HCT116 (cell line): ENCODE results near the gene TNFRSF6B. TPM values are rescaled to one million over a fixed set of nuclear protein-coding genes. Genes with fewer than 3 reads are reported as not detected.

Source experiments
- ATAC-seq: fragments of 200-7000 bp; cut with Tn5 transposase; 2 replicates; pipeline ENCODE4 v1.9.1; 2020; ENCODE audit warnings: mild to moderate bottlenecking, moderate library complexity
- BruUV-seq: library from RNA; stranded (reverse); fragments of 400-500 nt; replicated peaks from 2 replicates; lab custom pipeline; 2021; lab: Mats Ljungman, UMichigan
- CTCF ChIA-PET: fragments of 300-600 bp; sonication (Branson Sonifier 250); formaldehyde crosslinking; loops from one replicate; lab custom pipeline; 2021; ENCODE audit warnings: antibody characterized with exemption; lab: Charles Lee
- POLR2A ChIA-PET: fragments of 300-600, 350-600 bp; sonication (Branson Sonifier 250); formaldehyde crosslinking; loops from one replicate; lab custom pipeline; 2021; ENCODE audit warnings: antibody characterized with exemption; lab: Charles Lee
- RAD21 ChIA-PET, 2 experiments: fragments of 300-600 bp; sonication (Branson Sonifier 250); formaldehyde crosslinking; loops; one replicate each; lab custom pipeline; 2023; ENCODE audit warnings: low total read pairs in 2 of 2; ENCODE audit not compliant: uncharacterized antibody in 2 of 2, unreplicated experiment in 2 of 2, low non-redundant PET in 1 of 2; lab: Charles Lee
- DNase-seq: peaks from one replicate; pipeline ENCODE4 v3.0.0-alpha.2; 2010; ENCODE audit warnings: low read depth, low spot score
- H2AFZ ChIP-seq: fragments of 200-600 bp; shearing (Covaris generic), sonication (generic); 2 replicates; pipeline ENCODE4 v1.6.1; 2017; ENCODE audit warnings: low read depth, mixed run types, mixed read lengths, antibody characterized with exemption, low read length; ENCODE audit not compliant: poor library complexity, severe bottlenecking
- H3K27ac ChIP-seq: 2 replicates; pipeline ENCODE4 v1.5.1; 2012; ENCODE audit warnings: low read depth, low read length
- H3K27me3 ChIP-seq: fragments of 200-600 bp; sonication (generic); 2 replicates; pipeline ENCODE4 v1.6.1; 2016; ENCODE audit warnings: mixed run types, low read length, mixed read lengths; ENCODE audit not compliant: insufficient read depth
- H3K36me3 ChIP-seq, 2 experiments: fragments of 200-500 bp in 1 of 2; fragments of 200-600 bp in 1 of 2; sonication (Bioruptor generic) in 1 of 2; sonication (generic) in 1 of 2; 2 replicates each; pipeline versions ENCODE4 v1.5.1 to v1.6.1; 2014 to 2016; ENCODE audit warnings: low read length in 2 of 2, inconsistent platforms in 1 of 2, mixed read lengths in 1 of 2, mixed run types in 1 of 2; ENCODE audit not compliant: insufficient read depth in 2 of 2, control insufficient read depth in 1 of 2
- H3K4me1 ChIP-seq, 2 experiments: fragments of 200-600 bp in 1 of 2; sonication (generic) in 1 of 2; 2 replicates each; pipeline versions ENCODE4 v1.5.1 to v1.6.1; 2012 to 2017; ENCODE audit warnings: low read length in 2 of 2, inconsistent platforms in 1 of 2, mild to moderate bottlenecking in 1 of 2, mixed read lengths in 1 of 2, mixed run types in 1 of 2, moderate library complexity in 1 of 2; ENCODE audit not compliant: insufficient read depth in 2 of 2, control insufficient read depth in 1 of 2
- H3K4me2 ChIP-seq: fragments of 200-600 bp; sonication (generic); 2 replicates; pipeline ENCODE4 v1.6.1; 2017; ENCODE audit warnings: mixed run types, low read length, mixed read lengths
- H3K4me3 ChIP-seq, 2 experiments: fragments of 200-600 bp in 1 of 2; sonication (generic) in 1 of 2; replicated peaks in 1 of 2; 2 replicates each; pipeline ENCODE4 v1.5.1; 2011 to 2016; ENCODE audit warnings: low read length in 2 of 2, control low read depth in 1 of 2, low read depth in 1 of 2, mild to moderate bottlenecking in 1 of 2, mixed read lengths in 1 of 2, mixed run types in 1 of 2
- H3K79me2 ChIP-seq: fragments of 200-600 bp; sonication (generic); 2 replicates; pipeline ENCODE4 v1.6.1; 2017; ENCODE audit warnings: mild to moderate bottlenecking, mixed run types, low read length, moderate library complexity, mixed read lengths; ENCODE audit not compliant: insufficient read depth
- H3K9ac ChIP-seq: fragments of 200-600 bp; sonication (generic); 2 replicates; pipeline ENCODE4 v1.6.1; 2016; ENCODE audit warnings: low read length, mixed read lengths
- H3K9me2 ChIP-seq: fragments of 200-600 bp; sonication (generic), shearing (Covaris generic); 2 replicates; pipeline ENCODE4 v1.6.1; 2017; ENCODE audit warnings: mixed run types, mild to moderate bottlenecking, moderate library complexity; ENCODE audit not compliant: insufficient read depth
- H3K9me3 ChIP-seq, 2 experiments: fragments of 200-500 bp in 1 of 2; fragments of 200-600 bp in 1 of 2; sonication (Bioruptor generic) in 1 of 2; sonication (generic) in 1 of 2; 2 replicates each; pipeline ENCODE4 v1.6.1; 2014 to 2017; ENCODE audit warnings: low read length in 2 of 2, mixed read lengths in 2 of 2, inconsistent platforms in 1 of 2, low read depth in 1 of 2, mild to moderate bottlenecking in 1 of 2, mixed run types in 1 of 2, moderate library complexity in 1 of 2; ENCODE audit not compliant: control insufficient read depth in 1 of 2, insufficient read depth in 1 of 2
- H4K20me1 ChIP-seq: fragments of 200-600 bp; sonication (generic), shearing (Covaris generic); 2 replicates; pipeline ENCODE4 v1.6.1; 2017; ENCODE audit warnings: mixed run types, mild to moderate bottlenecking, moderate library complexity; ENCODE audit not compliant: insufficient read depth
- CBX3 ChIP-seq: IDR thresholded peaks from 2 replicates; pipeline ENCODE4 v1.6.1; 2012; ENCODE audit warnings: low read depth
- EGR1 ChIP-seq: IDR thresholded peaks from 2 replicates; pipeline ENCODE4 v1.6.1; 2012; ENCODE audit warnings: low read depth
- ELF1 ChIP-seq: IDR thresholded peaks from 2 replicates; pipeline ENCODE4 v1.6.1; 2012; ENCODE audit warnings: low read depth, borderline replicate concordance
- EZH2 ChIP-seq: fragments of 200-600 bp; sonication (generic); IDR thresholded peaks from 2 replicates; pipeline ENCODE4 v1.6.1; 2017; ENCODE audit warnings: antibody characterized with exemption, mixed run types
- EZH2phosphoT487 ChIP-seq: fragments of 200-600 bp; IDR thresholded peaks from 2 replicates; pipeline ENCODE4 v1.6.1; 2018; ENCODE audit warnings: antibody characterized with exemption, borderline replicate concordance
- FOSL1 ChIP-seq: IDR thresholded peaks from 2 replicates; pipeline ENCODE4 v1.6.1; 2012; ENCODE audit warnings: low read depth
- JUND ChIP-seq: IDR thresholded peaks from 2 replicates; pipeline ENCODE4 v1.6.1; 2012
- SIN3A ChIP-seq: IDR thresholded peaks from 2 replicates; pipeline ENCODE4 v1.6.1; 2012; ENCODE audit warnings: low read depth
- SP1 ChIP-seq: IDR thresholded peaks from 2 replicates; pipeline ENCODE4 v1.6.1; 2012; ENCODE audit warnings: low read depth
- SRF ChIP-seq: IDR thresholded peaks from 2 replicates; pipeline ENCODE4 v1.6.1; 2012; ENCODE audit warnings: low read depth
- ZFX ChIP-seq: fragments of 450-650 bp; IDR thresholded peaks from 2 replicates; pipeline ENCODE4 v1.6.1; 2017
- ZNF274 ChIP-seq: fragments of 200-500 bp; sonication (Bioruptor generic); IDR thresholded peaks from 2 replicates; pipeline ENCODE4 v1.6.1; 2014; ENCODE audit warnings: mild to moderate bottlenecking, low read depth, low read length, inconsistent platforms
- intact Hi-C: fragments of 100-400 bp; cut with micrococcal nuclease; formaldehyde crosslinking; loops from 2 replicates; pipeline ENCODE4 v1.10.0; 2022
- total RNA-seq: library from RNA; stranded (reverse); gene quantifications from one replicate; pipeline ENCODE4 v1.2.1, GENCODE V29; 2021; ENCODE audit not compliant: unreplicated experiment
- TF ChIP-seq, protein P1 (sequence below), 3 experiments: fragments of 200-600 bp in 1 of 3; sonication (generic) in 1 of 3; IDR thresholded peaks in 2 of 3; conservative IDR thresholded peaks in 1 of 3; 2 replicates each; pipeline ENCODE4 v1.5.1; 2012 to 2017; ENCODE audit warnings: low read depth in 2 of 3, low read length in 2 of 3, antibody characterized with exemption in 1 of 3, borderline replicate concordance in 1 of 3, control low read depth in 1 of 3, mild to moderate bottlenecking in 1 of 3, mixed read lengths in 1 of 3, mixed run types in 1 of 3, moderate library complexity in 1 of 3; ENCODE audit not compliant: insufficient read depth in 1 of 3
- TF ChIP-seq, protein P2 (sequence below): IDR thresholded peaks from 2 replicates; pipeline ENCODE4 v1.6.1; 2012
- TF ChIP-seq, protein P3 (sequence below): IDR thresholded peaks from 2 replicates; pipeline ENCODE4 v1.6.1; 2012; ENCODE audit warnings: low read depth
- TF ChIP-seq, protein P4 (sequence below): IDR thresholded peaks from 2 replicates; pipeline ENCODE4 v1.6.1; 2012

Gene TNFRSF6B
- total RNA-seq, 1 experiment from 2014 or later, result 147 TPM

DNA sequence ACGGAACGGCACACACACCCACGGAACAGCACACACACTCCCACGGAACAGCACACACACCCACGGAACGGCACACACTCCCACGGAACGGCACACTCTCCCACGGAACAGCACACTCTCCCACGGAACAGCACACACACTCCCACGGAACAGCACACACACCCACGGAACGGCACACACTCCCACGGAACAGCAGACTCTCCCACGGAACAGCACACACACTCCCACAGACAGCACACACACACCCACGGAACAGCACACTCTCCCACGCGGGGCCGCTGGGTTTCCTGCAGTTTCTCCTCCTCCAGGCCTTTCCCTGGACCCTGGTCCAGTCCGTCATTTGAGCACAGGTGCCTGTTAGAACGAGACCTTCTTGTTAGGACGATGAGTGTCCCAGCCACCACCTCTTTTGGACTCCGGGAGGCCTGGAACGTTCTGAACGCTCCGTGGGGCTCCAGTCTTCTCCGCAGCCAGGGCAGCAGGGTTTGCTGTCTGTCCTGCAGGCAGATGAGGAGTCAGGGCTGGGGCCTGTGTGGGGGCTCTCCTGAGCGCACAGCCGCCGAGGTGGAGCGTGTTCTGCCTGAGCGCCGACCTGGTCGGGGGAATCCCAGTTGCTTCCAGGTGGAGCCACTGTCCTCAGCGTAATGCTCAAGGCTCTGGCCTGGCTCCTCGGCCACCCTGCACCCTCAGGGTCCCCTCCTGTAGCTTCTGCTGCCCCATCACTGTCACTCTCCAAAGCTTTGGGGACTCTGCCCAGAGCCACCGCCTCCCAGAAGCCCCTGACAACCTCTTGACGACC lies 17.6 kb upstream of the TNFRSF6B start:
- no peak overlapping the region for H3K4me2 ChIP-seq
- no peak overlapping the region; the same call in 1 of the 2 replicates for H3K27ac ChIP-seq
- RAD21 ChIA-PET, result no interaction called here
- BruUV-seq, result no TSS peak
- TF ChIP-seq FOSL1 (no peak), ZFX (no peak), ZNF274 (no peak), SP1 (no peak), CBX3 (no peak), EGR1 (no peak), ELF1 (no peak), EZH2 (no peak), SRF (no peak), EZH2phosphoT487 (no peak), SIN3A (no peak), JUND (no peak)
- TF ChIP-seq, protein P1, sequence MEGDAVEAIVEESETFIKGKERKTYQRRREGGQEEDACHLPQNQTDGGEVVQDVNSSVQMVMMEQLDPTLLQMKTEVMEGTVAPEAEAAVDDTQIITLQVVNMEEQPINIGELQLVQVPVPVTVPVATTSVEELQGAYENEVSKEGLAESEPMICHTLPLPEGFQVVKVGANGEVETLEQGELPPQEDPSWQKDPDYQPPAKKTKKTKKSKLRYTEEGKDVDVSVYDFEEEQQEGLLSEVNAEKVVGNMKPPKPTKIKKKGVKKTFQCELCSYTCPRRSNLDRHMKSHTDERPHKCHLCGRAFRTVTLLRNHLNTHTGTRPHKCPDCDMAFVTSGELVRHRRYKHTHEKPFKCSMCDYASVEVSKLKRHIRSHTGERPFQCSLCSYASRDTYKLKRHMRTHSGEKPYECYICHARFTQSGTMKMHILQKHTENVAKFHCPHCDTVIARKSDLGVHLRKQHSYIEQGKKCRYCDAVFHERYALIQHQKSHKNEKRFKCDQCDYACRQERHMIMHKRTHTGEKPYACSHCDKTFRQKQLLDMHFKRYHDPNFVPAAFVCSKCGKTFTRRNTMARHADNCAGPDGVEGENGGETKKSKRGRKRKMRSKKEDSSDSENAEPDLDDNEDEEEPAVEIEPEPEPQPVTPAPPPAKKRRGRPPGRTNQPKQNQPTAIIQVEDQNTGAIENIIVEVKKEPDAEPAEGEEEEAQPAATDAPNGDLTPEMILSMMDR (IDR thresholded peaks at IDR 0.05 in 2 of 3, conservative IDR thresholded peaks at IDR 0.05 in 1 of 3; ENCODE audit: borderline replicate concordance in 1 of 3, insufficient read depth in 1 of 3, low read depth in 2 of 3, low read length in 2 of 3), result no peak
- TF ChIP-seq, protein P2, sequence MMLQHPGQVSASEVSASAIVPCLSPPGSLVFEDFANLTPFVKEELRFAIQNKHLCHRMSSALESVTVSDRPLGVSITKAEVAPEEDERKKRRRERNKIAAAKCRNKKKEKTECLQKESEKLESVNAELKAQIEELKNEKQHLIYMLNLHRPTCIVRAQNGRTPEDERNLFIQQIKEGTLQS, result no peak
- TF ChIP-seq, protein P3, sequence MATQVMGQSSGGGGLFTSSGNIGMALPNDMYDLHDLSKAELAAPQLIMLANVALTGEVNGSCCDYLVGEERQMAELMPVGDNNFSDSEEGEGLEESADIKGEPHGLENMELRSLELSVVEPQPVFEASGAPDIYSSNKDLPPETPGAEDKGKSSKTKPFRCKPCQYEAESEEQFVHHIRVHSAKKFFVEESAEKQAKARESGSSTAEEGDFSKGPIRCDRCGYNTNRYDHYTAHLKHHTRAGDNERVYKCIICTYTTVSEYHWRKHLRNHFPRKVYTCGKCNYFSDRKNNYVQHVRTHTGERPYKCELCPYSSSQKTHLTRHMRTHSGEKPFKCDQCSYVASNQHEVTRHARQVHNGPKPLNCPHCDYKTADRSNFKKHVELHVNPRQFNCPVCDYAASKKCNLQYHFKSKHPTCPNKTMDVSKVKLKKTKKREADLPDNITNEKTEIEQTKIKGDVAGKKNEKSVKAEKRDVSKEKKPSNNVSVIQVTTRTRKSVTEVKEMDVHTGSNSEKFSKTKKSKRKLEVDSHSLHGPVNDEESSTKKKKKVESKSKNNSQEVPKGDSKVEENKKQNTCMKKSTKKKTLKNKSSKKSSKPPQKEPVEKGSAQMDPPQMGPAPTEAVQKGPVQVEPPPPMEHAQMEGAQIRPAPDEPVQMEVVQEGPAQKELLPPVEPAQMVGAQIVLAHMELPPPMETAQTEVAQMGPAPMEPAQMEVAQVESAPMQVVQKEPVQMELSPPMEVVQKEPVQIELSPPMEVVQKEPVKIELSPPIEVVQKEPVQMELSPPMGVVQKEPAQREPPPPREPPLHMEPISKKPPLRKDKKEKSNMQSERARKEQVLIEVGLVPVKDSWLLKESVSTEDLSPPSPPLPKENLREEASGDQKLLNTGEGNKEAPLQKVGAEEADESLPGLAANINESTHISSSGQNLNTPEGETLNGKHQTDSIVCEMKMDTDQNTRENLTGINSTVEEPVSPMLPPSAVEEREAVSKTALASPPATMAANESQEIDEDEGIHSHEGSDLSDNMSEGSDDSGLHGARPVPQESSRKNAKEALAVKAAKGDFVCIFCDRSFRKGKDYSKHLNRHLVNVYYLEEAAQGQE, result no peak
- TF ChIP-seq, protein P4, sequence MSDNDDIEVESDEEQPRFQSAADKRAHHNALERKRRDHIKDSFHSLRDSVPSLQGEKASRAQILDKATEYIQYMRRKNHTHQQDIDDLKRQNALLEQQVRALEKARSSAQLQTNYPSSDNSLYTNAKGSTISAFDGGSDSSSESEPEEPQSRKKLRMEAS, result no peak
- TF ChIP-seq, all 23 proteins: peak for 0
- Histone ChIP-seq H3K4me1 (peaks cover 24 to 34% of the 10 kb centered on the region in 2 experiments), H3K9me3 (no peaks in the 10 kb centered on the region), H3K4me3 (no peak overlapping the region), H3K9ac (no peak overlapping the region), H3K9me2 (no peaks in the 10 kb centered on the region), H2AFZ (no peak overlapping the region), H3K27me3 (no peaks in the 10 kb centered on the region), H3K79me2 (peaks cover 11% of the 10 kb centered on the region), H3K36me3 (peaks cover 4 to 6% of the 10 kb centered on the region in 2 experiments; a peak in 3 of 4 replicates), H4K20me1 (no peaks in the 10 kb centered on the region)
- DNase-seq, result no peak
- CTCF ChIA-PET, result no interaction called here
- no peak for ATAC-seq
- POLR2A ChIA-PET, result no interaction called here
- intact Hi-C loops, result no loop called here
